HEK293 (cell line): ENCODE measurements around the gene TTC27.

ENCODE experiments used
- SP2 ChIP-seq: fragments of 450-650 bp; formaldehyde crosslinking; IDR thresholded peaks from 2 replicates; pipeline ENCODE4 v1.5.1; 2016; ENCODE audit warnings: missing biosample characterization, missing genetic modification characterization
- ZNF223 ChIP-seq: fragments of 450-650 bp; formaldehyde crosslinking; IDR thresholded peaks from 2 replicates; pipeline ENCODE4 v1.5.1; 2016; ENCODE audit warnings: missing biosample characterization, missing genetic modification characterization
- TF ChIP-seq, protein P1 (sequence below): fragments of 450-650 bp; formaldehyde crosslinking; IDR thresholded peaks from 2 replicates; pipeline ENCODE4 v1.5.1; 2016; ENCODE audit warnings: missing biosample characterization, missing genetic modification characterization
- TF ChIP-seq, protein P2 (sequence below): fragments of 450-650 bp; formaldehyde crosslinking; IDR thresholded peaks from 2 replicates; pipeline ENCODE4 v1.5.1; 2016; ENCODE audit warnings: missing biosample characterization, missing genetic modification characterization

DNA sequence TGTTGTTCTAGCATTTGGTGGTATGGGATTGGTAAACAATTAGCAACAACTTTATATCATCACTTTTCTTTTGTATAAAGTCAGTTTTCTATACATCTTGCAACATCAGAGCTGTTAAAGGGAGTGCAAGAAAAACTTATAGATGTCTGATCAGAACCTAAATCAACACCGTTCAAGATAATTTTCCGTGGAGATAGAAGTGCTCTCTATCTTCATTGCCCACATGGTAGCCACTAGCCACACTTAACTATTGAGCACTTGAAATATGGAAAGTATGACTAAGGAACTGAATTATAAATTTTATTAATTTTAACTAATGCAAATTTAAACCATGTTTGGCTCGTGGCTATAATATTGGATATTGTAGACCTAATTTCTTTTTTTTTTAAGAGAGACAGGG, 5.2 kb downstream of the TTC27 start:
- TF ChIP-seq, protein P1, sequence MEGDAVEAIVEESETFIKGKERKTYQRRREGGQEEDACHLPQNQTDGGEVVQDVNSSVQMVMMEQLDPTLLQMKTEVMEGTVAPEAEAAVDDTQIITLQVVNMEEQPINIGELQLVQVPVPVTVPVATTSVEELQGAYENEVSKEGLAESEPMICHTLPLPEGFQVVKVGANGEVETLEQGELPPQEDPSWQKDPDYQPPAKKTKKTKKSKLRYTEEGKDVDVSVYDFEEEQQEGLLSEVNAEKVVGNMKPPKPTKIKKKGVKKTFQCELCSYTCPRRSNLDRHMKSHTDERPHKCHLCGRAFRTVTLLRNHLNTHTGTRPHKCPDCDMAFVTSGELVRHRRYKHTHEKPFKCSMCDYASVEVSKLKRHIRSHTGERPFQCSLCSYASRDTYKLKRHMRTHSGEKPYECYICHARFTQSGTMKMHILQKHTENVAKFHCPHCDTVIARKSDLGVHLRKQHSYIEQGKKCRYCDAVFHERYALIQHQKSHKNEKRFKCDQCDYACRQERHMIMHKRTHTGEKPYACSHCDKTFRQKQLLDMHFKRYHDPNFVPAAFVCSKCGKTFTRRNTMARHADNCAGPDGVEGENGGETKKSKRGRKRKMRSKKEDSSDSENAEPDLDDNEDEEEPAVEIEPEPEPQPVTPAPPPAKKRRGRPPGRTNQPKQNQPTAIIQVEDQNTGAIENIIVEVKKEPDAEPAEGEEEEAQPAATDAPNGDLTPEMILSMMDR (tag by site-specific recombination): no peak
- TF ChIP-seq ZNF223 (tag by site-specific recombination) (no peak), SP2 (tag by site-specific recombination) (no peak)
- TF ChIP-seq, protein P2, sequence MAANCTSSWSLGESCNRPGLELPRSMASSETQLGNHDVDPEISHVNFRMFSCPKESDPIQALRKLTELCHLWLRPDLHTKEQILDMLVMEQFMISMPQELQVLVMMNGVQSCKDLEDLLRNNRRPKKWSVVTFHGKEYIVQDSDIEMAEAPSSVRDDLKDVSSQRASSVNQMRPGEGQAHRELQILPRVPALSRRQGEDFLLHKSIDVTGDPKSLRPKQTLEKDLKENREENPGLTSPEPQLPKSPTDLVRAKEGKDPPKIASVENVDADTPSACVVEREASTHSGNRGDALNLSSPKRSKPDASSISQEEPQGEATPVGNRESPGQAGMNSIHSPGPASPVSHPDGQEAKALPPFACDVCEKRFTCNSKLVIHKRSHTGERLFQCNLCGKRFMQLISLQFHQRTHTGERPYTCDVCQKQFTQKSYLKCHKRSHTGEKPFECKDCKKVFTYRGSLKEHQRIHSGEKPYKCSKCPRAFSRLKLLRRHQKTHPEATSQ (tag by site-specific recombination): no peak
